WTC11 (cell line): ENCODE measurements around the gene GALNT17. TPM values are rescaled to one million over a fixed set of nuclear protein-coding genes. Genes with fewer than 3 reads are reported as not detected.

Experiments
- ATAC-seq: fragments of 200-7000 bp; cut with Tn5 transposase; 2 replicates; pipeline ENCODE4 v1.10.0; 2021; ENCODE audit warnings: mild to moderate bottlenecking, moderate library complexity
- CTCF ChIA-PET: fragments of 300-600 bp; sonication (Branson Sonifier 250); formaldehyde crosslinking; loops from one replicate; lab custom pipeline; 2021; ENCODE audit warnings: antibody characterized with exemption; lab: Charles Lee
- POLR2A ChIA-PET: fragments of 350-600 bp; sonication (Branson Sonifier 250); formaldehyde crosslinking; loops from one replicate; lab custom pipeline; 2021; ENCODE audit warnings: antibody characterized with exemption; lab: Charles Lee
- DNase-seq: peaks from one replicate; pipeline ENCODE4 v3.0.0; 2021; ENCODE audit warnings: low spot score
- H3K27ac Mint-ChIP-seq: 2 replicates; pipeline ENCODE4 v1.8.0; 2021; ENCODE audit warnings: mixed read lengths
- H3K27me3 Mint-ChIP-seq: 2 replicates; pipeline ENCODE4 v1.8.0; 2021; ENCODE audit warnings: low read depth, mild to moderate bottlenecking, moderate library complexity, mixed read lengths
- H3K36me3 Mint-ChIP-seq: 2 replicates; pipeline ENCODE4 v1.8.0; 2021; ENCODE audit warnings: mixed read lengths
- H3K4me1 Mint-ChIP-seq: 2 replicates; pipeline ENCODE4 v1.8.0; 2022; ENCODE audit warnings: mixed read lengths
- H3K4me3 Mint-ChIP-seq: 2 replicates; pipeline ENCODE4 v1.8.0; 2021; ENCODE audit warnings: mild to moderate bottlenecking, moderate library complexity, mixed read lengths
- H3K9me3 Mint-ChIP-seq: 2 replicates; pipeline ENCODE4 v1.8.0; 2021; ENCODE audit warnings: mixed read lengths
- CREB1 ChIP-seq: sonication (generic); formaldehyde crosslinking; IDR thresholded peaks from 2 replicates; pipeline ENCODE4 v1.8.0; 2023; ENCODE audit warnings: mild to moderate bottlenecking, missing genetic modification reagents
- ESRRA ChIP-seq: sonication (generic); formaldehyde crosslinking; IDR thresholded peaks from 2 replicates; pipeline ENCODE4 v1.8.1; 2022; ENCODE audit warnings: mild to moderate bottlenecking, missing genetic modification reagents, borderline replicate concordance
- FOXK1 ChIP-seq: sonication (generic); formaldehyde crosslinking; IDR thresholded peaks from 2 replicates; pipeline ENCODE4 v1.8.0; 2022; ENCODE audit warnings: mild to moderate bottlenecking, moderate library complexity, missing genetic modification reagents
- FOXP1 ChIP-seq: sonication (generic); formaldehyde crosslinking; IDR thresholded peaks from 2 replicates; pipeline ENCODE4 v1.8.0; 2022; ENCODE audit warnings: missing genetic modification reagents, mild to moderate bottlenecking, moderate library complexity, borderline replicate concordance
- HMGA2 ChIP-seq: fragments of 250-450 bp; sonication (Bioruptor Pico); IDR thresholded peaks from 2 replicates; pipeline ENCODE4 v1.4.0; 2021; ENCODE audit warnings: mild to moderate bottlenecking, moderate library complexity
- MXD4 ChIP-seq: fragments of 250-450 bp; sonication (Bioruptor Pico); IDR thresholded peaks from 2 replicates; pipeline ENCODE4 v1.8.0; 2021; ENCODE audit warnings: mild to moderate bottlenecking, moderate library complexity, borderline replicate concordance
- NR2C2 ChIP-seq: sonication (generic); formaldehyde crosslinking; IDR thresholded peaks from 2 replicates; pipeline ENCODE4 v1.8.0; 2022; ENCODE audit warnings: mild to moderate bottlenecking, missing genetic modification reagents
- SOX15 ChIP-seq: fragments of 250-450 bp; sonication (Bioruptor Pico); IDR thresholded peaks from 2 replicates; pipeline ENCODE4 v1.9.0; 2021; ENCODE audit warnings: mild to moderate bottlenecking
- TEAD4 ChIP-seq: sonication (generic); formaldehyde crosslinking; IDR thresholded peaks from 2 replicates; pipeline ENCODE4 v1.8.0; 2022; ENCODE audit warnings: mild to moderate bottlenecking, missing genetic modification reagents
- ZNF138 ChIP-seq: sonication (generic); formaldehyde crosslinking; conservative IDR thresholded peaks from 2 replicates; pipeline ENCODE4 v1.8.1; 2022; ENCODE audit warnings: mild to moderate bottlenecking, moderate library complexity, missing genetic modification reagents
- ZNF671 ChIP-seq: fragments of 250-450 bp; sonication (Bioruptor Pico); IDR thresholded peaks from 2 replicates; pipeline ENCODE4 v1.8.0; 2021; ENCODE audit warnings: mild to moderate bottlenecking
- total RNA-seq: library from RNA; stranded (reverse); gene quantifications from 3 replicates; pipeline ENCODE4 v1.2.3, GENCODE V29; 2021
- TF ChIP-seq, protein P1 (sequence below): fragments of 250-450 bp; sonication (Bioruptor Pico); IDR thresholded peaks from 2 replicates; pipeline ENCODE4 v1.9.0; 2021; ENCODE audit warnings: mild to moderate bottlenecking, borderline replicate concordance
- TF ChIP-seq, protein P2 (sequence below): sonication (generic); formaldehyde crosslinking; IDR thresholded peaks from 2 replicates; pipeline ENCODE4 v1.8.1; 2022; ENCODE audit warnings: missing genetic modification reagents, borderline replicate concordance
- TF ChIP-seq, protein P3 (sequence below): sonication (generic); formaldehyde crosslinking; IDR thresholded peaks from 2 replicates; pipeline ENCODE4 v1.8.1; 2023; ENCODE audit warnings: mild to moderate bottlenecking, missing genetic modification reagents, borderline replicate concordance
- TF ChIP-seq, protein P4 (sequence below): fragments of 250-450 bp; sonication (Bioruptor Pico); IDR thresholded peaks from 2 replicates; pipeline ENCODE4 v1.8.0; 2021; ENCODE audit warnings: mild to moderate bottlenecking
- TF ChIP-seq, protein P5 (sequence below): fragments of 250-450 bp; sonication (Bioruptor Pico); IDR thresholded peaks from 2 replicates; pipeline ENCODE4 v1.9.0; 2021; ENCODE audit warnings: moderate library complexity, mild to moderate bottlenecking, inconsistent platforms, borderline replicate concordance
- TF ChIP-seq, protein P6 (sequence below): sonication (generic); formaldehyde crosslinking; IDR thresholded peaks from 2 replicates; pipeline ENCODE4 v1.8.0; 2022; ENCODE audit warnings: missing genetic modification reagents
- TF ChIP-seq, protein P7 (sequence below): sonication (generic); formaldehyde crosslinking; conservative IDR thresholded peaks from 2 replicates; pipeline ENCODE4 v1.8.1; 2023; ENCODE audit warnings: mild to moderate bottlenecking, low read depth, missing genetic modification reagents, moderate library complexity

The GALNT17 gene
- total RNA-seq, 1 experiment from 2014 or later: 61.1 TPM

DNA sequence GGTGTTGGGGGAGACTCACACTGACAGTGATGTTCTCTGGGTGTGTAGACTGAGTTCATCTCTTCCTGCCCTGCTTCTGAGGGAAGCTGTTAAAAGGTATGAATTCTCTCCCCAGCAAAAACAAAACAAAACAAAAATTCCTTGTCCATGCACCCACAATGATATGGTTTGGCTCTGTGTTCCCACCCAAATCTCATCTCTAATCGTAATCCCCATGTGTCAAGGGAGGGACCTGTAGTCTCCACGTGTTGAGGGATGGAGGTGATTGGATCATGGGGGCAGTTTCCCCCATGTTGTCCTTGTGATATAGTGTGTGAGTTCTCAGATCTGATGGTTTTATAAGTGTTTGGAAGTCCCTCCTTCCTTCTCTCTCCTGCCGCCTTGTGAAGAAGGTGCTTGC lies 245.5 kb downstream of the GALNT17 start (continued):
- no peak for TF ChIP-seq ESRRA (CRISPR knock-in tag)
- no peak for TF ChIP-seq ZNF671 (CRISPR knock-in tag)
- TF ChIP-seq, protein P1, sequence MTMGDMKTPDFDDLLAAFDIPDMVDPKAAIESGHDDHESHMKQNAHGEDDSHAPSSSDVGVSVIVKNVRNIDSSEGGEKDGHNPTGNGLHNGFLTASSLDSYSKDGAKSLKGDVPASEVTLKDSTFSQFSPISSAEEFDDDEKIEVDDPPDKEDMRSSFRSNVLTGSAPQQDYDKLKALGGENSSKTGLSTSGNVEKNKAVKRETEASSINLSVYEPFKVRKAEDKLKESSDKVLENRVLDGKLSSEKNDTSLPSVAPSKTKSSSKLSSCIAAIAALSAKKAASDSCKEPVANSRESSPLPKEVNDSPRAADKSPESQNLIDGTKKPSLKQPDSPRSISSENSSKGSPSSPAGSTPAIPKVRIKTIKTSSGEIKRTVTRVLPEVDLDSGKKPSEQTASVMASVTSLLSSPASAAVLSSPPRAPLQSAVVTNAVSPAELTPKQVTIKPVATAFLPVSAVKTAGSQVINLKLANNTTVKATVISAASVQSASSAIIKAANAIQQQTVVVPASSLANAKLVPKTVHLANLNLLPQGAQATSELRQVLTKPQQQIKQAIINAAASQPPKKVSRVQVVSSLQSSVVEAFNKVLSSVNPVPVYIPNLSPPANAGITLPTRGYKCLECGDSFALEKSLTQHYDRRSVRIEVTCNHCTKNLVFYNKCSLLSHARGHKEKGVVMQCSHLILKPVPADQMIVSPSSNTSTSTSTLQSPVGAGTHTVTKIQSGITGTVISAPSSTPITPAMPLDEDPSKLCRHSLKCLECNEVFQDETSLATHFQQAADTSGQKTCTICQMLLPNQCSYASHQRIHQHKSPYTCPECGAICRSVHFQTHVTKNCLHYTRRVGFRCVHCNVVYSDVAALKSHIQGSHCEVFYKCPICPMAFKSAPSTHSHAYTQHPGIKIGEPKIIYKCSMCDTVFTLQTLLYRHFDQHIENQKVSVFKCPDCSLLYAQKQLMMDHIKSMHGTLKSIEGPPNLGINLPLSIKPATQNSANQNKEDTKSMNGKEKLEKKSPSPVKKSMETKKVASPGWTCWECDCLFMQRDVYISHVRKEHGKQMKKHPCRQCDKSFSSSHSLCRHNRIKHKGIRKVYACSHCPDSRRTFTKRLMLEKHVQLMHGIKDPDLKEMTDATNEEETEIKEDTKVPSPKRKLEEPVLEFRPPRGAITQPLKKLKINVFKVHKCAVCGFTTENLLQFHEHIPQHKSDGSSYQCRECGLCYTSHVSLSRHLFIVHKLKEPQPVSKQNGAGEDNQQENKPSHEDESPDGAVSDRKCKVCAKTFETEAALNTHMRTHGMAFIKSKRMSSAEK: no peak
- TF ChIP-seq ZNF138 (CRISPR knock-in tag): no peak
- no peak for TF ChIP-seq MXD4
- TF ChIP-seq, all 79 proteins: peak for 0

DNA sequence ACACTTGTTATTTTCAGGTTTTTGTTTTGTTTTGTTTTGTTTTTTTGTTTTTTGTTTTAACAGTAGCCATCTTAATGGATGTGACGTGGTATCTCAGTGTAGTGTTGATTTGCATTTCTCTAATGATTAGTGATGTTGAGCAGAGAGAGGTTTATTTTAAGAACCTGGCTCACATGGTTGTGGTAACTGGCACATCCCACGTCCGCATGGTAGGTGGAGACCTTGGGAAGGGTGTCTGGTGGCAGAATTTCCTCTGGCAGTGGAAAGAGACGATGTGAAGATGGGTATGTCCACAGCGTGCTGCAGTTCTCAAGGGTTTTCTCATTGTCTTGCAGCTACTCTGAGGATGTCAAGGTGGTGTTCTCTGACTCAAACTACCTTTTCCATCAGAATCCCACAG lies 252.2 kb downstream of the GALNT17 start:
- H3K27me3 Mint-ChIP-seq: no peaks in the 10 kb centered on the region
- DNase-seq: no peak
- TF ChIP-seq TEAD4 (CRISPR knock-in tag) (no peak), SOX15 (CRISPR knock-in tag) (no peak), NR2C2 (CRISPR knock-in tag) (no peak), FOXK1 (CRISPR knock-in tag) (no peak), FOXP1 (no peak), CREB1 (CRISPR knock-in tag) (no peak), HMGA2 (CRISPR knock-in tag) (no peak)
- TF ChIP-seq, protein P2, sequence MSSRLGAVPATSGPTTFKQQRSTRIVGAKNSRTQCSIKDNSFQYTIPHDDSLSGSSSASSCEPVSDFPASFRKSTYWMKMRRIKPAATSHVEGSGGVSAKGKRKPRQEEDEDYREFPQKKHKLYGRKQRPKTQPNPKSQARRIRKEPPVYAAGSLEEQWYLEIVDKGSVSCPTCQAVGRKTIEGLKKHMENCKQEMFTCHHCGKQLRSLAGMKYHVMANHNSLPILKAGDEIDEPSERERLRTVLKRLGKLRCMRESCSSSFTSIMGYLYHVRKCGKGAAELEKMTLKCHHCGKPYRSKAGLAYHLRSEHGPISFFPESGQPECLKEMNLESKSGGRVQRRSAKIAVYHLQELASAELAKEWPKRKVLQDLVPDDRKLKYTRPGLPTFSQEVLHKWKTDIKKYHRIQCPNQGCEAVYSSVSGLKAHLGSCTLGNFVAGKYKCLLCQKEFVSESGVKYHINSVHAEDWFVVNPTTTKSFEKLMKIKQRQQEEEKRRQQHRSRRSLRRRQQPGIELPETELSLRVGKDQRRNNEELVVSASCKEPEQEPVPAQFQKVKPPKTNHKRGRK (CRISPR knock-in tag): no peak
- TF ChIP-seq, protein P3, sequence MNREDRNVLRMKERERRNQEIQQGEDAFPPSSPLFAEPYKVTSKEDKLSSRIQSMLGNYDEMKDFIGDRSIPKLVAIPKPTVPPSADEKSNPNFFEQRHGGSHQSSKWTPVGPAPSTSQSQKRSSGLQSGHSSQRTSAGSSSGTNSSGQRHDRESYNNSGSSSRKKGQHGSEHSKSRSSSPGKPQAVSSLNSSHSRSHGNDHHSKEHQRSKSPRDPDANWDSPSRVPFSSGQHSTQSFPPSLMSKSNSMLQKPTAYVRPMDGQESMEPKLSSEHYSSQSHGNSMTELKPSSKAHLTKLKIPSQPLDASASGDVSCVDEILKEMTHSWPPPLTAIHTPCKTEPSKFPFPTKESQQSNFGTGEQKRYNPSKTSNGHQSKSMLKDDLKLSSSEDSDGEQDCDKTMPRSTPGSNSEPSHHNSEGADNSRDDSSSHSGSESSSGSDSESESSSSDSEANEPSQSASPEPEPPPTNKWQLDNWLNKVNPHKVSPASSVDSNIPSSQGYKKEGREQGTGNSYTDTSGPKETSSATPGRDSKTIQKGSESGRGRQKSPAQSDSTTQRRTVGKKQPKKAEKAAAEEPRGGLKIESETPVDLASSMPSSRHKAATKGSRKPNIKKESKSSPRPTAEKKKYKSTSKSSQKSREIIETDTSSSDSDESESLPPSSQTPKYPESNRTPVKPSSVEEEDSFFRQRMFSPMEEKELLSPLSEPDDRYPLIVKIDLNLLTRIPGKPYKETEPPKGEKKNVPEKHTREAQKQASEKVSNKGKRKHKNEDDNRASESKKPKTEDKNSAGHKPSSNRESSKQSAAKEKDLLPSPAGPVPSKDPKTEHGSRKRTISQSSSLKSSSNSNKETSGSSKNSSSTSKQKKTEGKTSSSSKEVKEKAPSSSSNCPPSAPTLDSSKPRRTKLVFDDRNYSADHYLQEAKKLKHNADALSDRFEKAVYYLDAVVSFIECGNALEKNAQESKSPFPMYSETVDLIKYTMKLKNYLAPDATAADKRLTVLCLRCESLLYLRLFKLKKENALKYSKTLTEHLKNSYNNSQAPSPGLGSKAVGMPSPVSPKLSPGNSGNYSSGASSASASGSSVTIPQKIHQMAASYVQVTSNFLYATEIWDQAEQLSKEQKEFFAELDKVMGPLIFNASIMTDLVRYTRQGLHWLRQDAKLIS (CRISPR knock-in tag): no peak
- TF ChIP-seq, protein P4, sequence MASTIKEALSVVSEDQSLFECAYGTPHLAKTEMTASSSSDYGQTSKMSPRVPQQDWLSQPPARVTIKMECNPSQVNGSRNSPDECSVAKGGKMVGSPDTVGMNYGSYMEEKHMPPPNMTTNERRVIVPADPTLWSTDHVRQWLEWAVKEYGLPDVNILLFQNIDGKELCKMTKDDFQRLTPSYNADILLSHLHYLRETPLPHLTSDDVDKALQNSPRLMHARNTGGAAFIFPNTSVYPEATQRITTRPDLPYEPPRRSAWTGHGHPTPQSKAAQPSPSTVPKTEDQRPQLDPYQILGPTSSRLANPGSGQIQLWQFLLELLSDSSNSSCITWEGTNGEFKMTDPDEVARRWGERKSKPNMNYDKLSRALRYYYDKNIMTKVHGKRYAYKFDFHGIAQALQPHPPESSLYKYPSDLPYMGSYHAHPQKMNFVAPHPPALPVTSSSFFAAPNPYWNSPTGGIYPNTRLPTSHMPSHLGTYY: no peak
- TF ChIP-seq, protein P5, sequence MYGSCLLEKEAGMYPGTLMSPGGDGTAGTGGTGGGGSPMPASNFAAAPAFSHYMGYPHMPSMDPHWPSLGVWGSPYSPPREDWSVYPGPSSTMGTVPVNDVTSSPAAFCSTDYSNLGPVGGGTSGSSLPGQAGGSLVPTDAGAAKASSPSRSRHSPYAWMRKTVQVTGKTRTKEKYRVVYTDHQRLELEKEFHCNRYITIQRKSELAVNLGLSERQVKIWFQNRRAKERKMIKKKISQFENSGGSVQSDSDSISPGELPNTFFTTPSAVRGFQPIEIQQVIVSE (CRISPR knock-in tag): no peak
- TF ChIP-seq, protein P6, sequence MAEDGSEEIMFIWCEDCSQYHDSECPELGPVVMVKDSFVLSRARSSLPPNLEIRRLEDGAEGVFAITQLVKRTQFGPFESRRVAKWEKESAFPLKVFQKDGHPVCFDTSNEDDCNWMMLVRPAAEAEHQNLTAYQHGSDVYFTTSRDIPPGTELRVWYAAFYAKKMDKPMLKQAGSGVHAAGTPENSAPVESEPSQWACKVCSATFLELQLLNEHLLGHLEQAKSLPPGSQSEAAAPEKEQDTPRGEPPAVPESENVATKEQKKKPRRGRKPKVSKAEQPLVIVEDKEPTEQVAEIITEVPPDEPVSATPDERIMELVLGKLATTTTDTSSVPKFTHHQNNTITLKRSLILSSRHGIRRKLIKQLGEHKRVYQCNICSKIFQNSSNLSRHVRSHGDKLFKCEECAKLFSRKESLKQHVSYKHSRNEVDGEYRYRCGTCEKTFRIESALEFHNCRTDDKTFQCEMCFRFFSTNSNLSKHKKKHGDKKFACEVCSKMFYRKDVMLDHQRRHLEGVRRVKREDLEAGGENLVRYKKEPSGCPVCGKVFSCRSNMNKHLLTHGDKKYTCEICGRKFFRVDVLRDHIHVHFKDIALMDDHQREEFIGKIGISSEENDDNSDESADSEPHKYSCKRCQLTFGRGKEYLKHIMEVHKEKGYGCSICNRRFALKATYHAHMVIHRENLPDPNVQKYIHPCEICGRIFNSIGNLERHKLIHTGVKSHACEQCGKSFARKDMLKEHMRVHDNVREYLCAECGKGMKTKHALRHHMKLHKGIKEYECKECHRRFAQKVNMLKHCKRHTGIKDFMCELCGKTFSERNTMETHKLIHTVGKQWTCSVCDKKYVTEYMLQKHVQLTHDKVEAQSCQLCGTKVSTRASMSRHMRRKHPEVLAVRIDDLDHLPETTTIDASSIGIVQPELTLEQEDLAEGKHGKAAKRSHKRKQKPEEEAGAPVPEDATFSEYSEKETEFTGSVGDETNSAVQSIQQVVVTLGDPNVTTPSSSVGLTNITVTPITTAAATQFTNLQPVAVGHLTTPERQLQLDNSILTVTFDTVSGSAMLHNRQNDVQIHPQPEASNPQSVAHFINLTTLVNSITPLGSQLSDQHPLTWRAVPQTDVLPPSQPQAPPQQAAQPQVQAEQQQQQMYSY: no peak
- TF ChIP-seq, protein P7, sequence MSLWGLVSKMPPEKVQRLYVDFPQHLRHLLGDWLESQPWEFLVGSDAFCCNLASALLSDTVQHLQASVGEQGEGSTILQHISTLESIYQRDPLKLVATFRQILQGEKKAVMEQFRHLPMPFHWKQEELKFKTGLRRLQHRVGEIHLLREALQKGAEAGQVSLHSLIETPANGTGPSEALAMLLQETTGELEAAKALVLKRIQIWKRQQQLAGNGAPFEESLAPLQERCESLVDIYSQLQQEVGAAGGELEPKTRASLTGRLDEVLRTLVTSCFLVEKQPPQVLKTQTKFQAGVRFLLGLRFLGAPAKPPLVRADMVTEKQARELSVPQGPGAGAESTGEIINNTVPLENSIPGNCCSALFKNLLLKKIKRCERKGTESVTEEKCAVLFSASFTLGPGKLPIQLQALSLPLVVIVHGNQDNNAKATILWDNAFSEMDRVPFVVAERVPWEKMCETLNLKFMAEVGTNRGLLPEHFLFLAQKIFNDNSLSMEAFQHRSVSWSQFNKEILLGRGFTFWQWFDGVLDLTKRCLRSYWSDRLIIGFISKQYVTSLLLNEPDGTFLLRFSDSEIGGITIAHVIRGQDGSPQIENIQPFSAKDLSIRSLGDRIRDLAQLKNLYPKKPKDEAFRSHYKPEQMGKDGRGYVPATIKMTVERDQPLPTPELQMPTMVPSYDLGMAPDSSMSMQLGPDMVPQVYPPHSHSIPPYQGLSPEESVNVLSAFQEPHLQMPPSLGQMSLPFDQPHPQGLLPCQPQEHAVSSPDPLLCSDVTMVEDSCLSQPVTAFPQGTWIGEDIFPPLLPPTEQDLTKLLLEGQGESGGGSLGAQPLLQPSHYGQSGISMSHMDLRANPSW: no peak
- TF ChIP-seq, all 79 proteins: peak for 0
- peaks cover 38% of the 10 kb centered on the region for H3K4me1 Mint-ChIP-seq
- no peak for ATAC-seq
- peaks cover under 1% of the 10 kb centered on the region; the same call in 1 of the 2 replicates for H3K9me3 Mint-ChIP-seq
- peaks cover 8% of the 10 kb centered on the region for H3K36me3 Mint-ChIP-seq
- CTCF ChIA-PET: interaction anchor here (0.8 to 1.8 kb wide), 3 partner anchors 8 to 349 kb away, joined by 3 to 5 read pairs (median 3); no protein-coding TSS in a partner anchor
- POLR2A ChIA-PET: interaction anchor here (0.6 kb wide), 1 partner anchor 177 kb away, joined by 3 read pairs; no protein-coding TSS in a partner anchor
- peak overlapping the region; percentile 42 for H3K27ac Mint-ChIP-seq
- H3K4me3 Mint-ChIP-seq: no peak overlapping the region
